SKM-1 (cell line): ENCODE measurements around the gene GLIPR1.
A peak's percentile ranks its signal among the peaks of the same experiment; 100 is the strongest.
"Not testable (repeated sequence)": the region's sequence is repeated elsewhere in the genome, so short reads cannot be mapped to it uniquely, and the experiment has no call there.

Experiments used
- DNase-seq: peaks from one replicate; lab custom pipeline; 2025; ENCODE audit not compliant: unreplicated experiment; lab: John Stamatoyannopoulos, UW

The GLIPR1 gene

GRCh38 chr12:75471902-75472890 is 8.4 kb upstream of the GLIPR1 start:
- DNase-seq: peak; percentile 64

GRCh38 chr12:75474116-75474515 is 6.4 kb upstream of the GLIPR1 start:
- no peak for DNase-seq

- no peak for DNase-seq
Observed at GRCh38 chr12:75476071-75476470, 4.5 kb upstream of the GLIPR1 start.

GRCh38 chr12:75477137-75477536 is 3.4 kb upstream of the GLIPR1 start:
- no peak for DNase-seq

GRCh38 chr12:75478116-75478794 is 2.3 kb upstream of the GLIPR1 start:
- DNase-seq: peak; percentile 37

- DNase-seq: no peak
Observed at GRCh38 chr12:75479963-75480461, 543 bp upstream of the GLIPR1 start.

- peak; percentile 20 for DNase-seq
Observed at GRCh38 chr12:75481013-75481705, 604 bp downstream of the GLIPR1 start.

- no peak for DNase-seq
Observed at GRCh38 chr12:75481774-75482173, 1.2 kb downstream of the GLIPR1 start.

GRCh38 chr12:75482646-75483045 is 2.1 kb downstream of the GLIPR1 start:
- DNase-seq: no peak

- DNase-seq: no peak
Observed at GRCh38 chr12:75483431-75483830, 2.9 kb downstream of the GLIPR1 start.

- not testable (repeated sequence) for DNase-seq
Observed at GRCh38 chr12:75484450-75484849, 3.9 kb downstream of the GLIPR1 start.

GRCh38 chr12:75487308-75487707 is 6.8 kb downstream of the GLIPR1 start:
- no peak for DNase-seq

- no peak for DNase-seq
Observed at GRCh38 chr12:75488553-75488952, 8.0 kb downstream of the GLIPR1 start.

GRCh38 chr12:75489187-75489586 is 8.6 kb downstream of the GLIPR1 start:
- no peak for DNase-seq

- no peak for DNase-seq
Observed at GRCh38 chr12:75489613-75490210, 9.2 kb downstream of the GLIPR1 start.

GRCh38 chr12:75491169-75491568 is 10.6 kb downstream of the GLIPR1 start:
- DNase-seq: no peak

- DNase-seq: no peak
Observed at GRCh38 chr12:75503459-75503858, 22.9 kb downstream of the GLIPR1 start.

GRCh38 chr12:75503866-75504265 is 23.3 kb downstream of the GLIPR1 start:
- no peak for DNase-seq

GRCh38 chr12:75505706-75506312 is 25.3 kb downstream of the GLIPR1 start:
- DNase-seq: no peak

GRCh38 chr12:75507086-75507485 is 26.5 kb downstream of the GLIPR1 start:
- DNase-seq: no peak
